Motor neuron (in vitro differentiated cells): ENCODE data around the gene HS6ST2. TPM values are rescaled to one million over a fixed set of nuclear protein-coding genes. Genes with fewer than 3 reads are reported as not detected.
A peak's percentile ranks its signal among the peaks of the same experiment; 100 is the strongest.

Experiments
- ATAC-seq, 8 experiments: fragments of 200-7000 bp; cut with Tn5 transposase; replicated peaks in 6 of 8; 2 replicates each; pipeline ENCODE4 v1.8.0; 2021; ENCODE audit warnings: mild to moderate bottlenecking in 8 of 8, moderate library complexity in 8 of 8
- H3K27ac ChIP-seq, 2 donors: fragments of 250-450 bp; sonication (Bioruptor Pico); 2 replicates each; pipeline ENCODE4 v1.9.0; 2021; ENCODE audit warnings: antibody characterized with exemption in 2 of 2, mild to moderate bottlenecking in 2 of 2, moderate library complexity in 1 of 2
- H3K4me1 ChIP-seq, 2 donors: fragments of 250-450 bp; sonication (Bioruptor Pico); replicated peaks in 1 of 2; 2 replicates each; pipeline ENCODE4 v1.6.1; 2021; ENCODE audit warnings: antibody characterized with exemption in 2 of 2, mild to moderate bottlenecking in 2 of 2, moderate library complexity in 1 of 2
- H3K4me3 ChIP-seq, 5 donors: fragments of 250-450 bp; sonication (Bioruptor Pico); 2 replicates each; pipeline ENCODE4 v1.9.0; 2021; ENCODE audit warnings: antibody characterized with exemption in 5 of 5, mild to moderate bottlenecking in 5 of 5, moderate library complexity in 4 of 5
- WGBS, 10 experiments: fragments of 450-650 bp; shearing (Covaris generic); methylation state at CpG; one replicate each; pipeline ENCODE4 v1.0.0; 2022; 5-methylcytosine and 5-hydroxymethylcytosine counted together
- in situ Hi-C, 9 experiments: fragments of 400-800 bp; cut with MboI; loops; one replicate each; pipeline ENCODE4 v1.15.0; 2021; ENCODE audit warnings: low sequenced_read_pairs in 9 of 9, low pct_unique_long_range_greater_than_20kb in 2 of 9; ENCODE audit not compliant: unreplicated experiment in 9 of 9
- total RNA-seq, 8 experiments: library from RNA; unstranded; fragments of 300-600 nt; gene quantifications; 2 replicates each; pipeline versions ENCODE4 v1.2.3 to v1.2.4, GENCODE V29; 2022

HS6ST2 gene
- total RNA-seq, 8 experiments from 2014 or later: 14.2 to 25.7 (median 15.7) TPM

DNA sequence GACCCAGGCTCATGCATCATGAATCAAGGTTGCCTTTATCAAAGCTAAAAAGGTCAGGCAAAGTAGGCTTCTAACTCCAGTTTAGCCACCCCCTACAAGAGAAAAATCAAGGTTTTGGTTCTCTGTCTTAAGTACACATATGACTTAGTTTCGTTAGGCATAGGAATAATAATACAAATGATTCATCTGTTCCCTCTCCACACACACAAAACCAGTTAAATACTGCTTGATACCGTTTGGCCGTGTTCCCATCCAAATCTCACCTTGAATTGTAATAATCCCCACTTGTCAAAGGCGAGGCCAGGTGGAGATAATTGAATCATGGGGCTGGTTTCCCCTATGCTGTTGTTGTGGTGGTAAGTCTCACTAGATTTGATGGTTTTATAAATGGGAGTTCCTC is 226.2 kb downstream of the HS6ST2 start:
- 19 to 43% methylated on average over 4 of the region's 4 CpGs; no CpG with 5 or more reads in 8 of the 10 experiments for WGBS, 10 experiments
- no peak overlapping the region for H3K27ac ChIP-seq
- in situ Hi-C loops: no loop called here
- H3K4me3 ChIP-seq: no peak overlapping the region
- no peak for ATAC-seq
- H3K4me1 ChIP-seq: no peaks in the 10 kb centered on the region

DNA sequence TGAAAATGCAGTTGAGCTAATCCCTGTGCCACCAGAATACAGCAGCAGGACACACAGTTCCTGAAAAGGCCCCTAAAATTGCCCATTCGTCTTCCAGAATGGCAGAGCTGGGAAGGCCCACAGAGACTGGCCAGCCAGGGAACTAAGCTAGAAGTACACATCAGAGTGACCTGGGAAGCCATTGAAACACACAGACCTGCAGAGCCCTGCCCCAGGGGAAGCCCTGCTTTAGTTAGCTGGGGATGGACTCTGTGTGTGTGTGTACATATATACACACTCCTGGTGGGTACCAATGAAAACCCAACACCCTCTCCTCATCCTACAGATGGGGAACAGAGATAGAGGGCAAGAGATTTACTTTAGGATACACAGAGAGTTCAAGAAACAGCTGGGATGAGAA is 227.7 kb downstream of the HS6ST2 start:
- in situ Hi-C loops: no loop called here
- Histone ChIP-seq H3K4me3 (no peak overlapping the region), H3K4me1 (no peaks in the 10 kb centered on the region), H3K27ac (no peak overlapping the region)
- no peak for ATAC-seq
- 29% methylated on average over 1 of the region's 1 CpG; no CpG with 5 or more reads in 9 of the 10 experiments for WGBS, 10 experiments

DNA sequence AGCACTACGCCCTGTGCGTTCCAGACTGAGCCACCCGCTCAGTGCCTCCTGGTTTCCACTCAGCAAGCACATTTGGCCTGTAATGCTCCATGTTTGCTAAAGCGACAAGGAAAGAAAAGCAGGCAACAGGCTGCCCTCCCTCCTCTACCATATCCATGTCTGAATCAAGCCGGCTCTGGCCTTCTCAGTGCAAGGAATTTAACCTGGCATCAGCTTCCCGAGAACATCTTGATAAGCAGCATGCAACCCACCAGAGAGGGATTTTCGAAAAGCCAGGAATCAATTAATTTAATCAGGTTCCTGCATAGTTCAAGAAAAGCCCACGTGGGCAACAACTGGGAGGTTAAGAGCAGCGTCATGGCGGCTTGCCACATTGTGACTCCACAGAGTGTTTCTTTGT is 228.2 kb downstream of the HS6ST2 start:
- Histone ChIP-seq H3K4me1 (no peaks in the 10 kb centered on the region), H3K27ac (no peak overlapping the region), H3K4me3 (no peak overlapping the region)
- ATAC-seq: no peak
- WGBS, 10 experiments: 44 to 100% (median 70%) methylated on average over 4 to 9 of the region's 10 CpGs; no CpG with 5 or more reads in 5 of the 10 experiments
- in situ Hi-C loops: no loop called here

DNA sequence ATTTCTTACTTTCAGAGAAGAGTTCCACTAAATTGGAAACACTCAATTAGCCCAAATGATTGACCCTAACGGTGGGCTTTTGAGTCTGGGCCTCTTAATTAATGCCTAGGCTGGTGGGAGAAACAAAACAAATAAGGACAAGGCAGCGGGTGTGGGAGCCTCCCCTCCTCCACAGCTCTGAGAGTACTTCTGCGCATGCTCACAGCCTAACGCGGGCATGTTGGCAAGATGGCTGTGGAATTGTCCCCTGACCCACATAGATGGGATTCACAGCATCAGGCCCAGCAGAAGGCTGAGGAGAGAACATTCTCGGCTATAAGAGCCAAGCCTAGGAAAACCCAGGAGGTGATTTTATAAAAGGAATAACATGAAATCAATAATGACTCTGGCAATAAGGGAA is 230.1 kb downstream of the HS6ST2 start:
- in situ Hi-C loops: no loop called here
- no peak overlapping the region for H3K4me3 ChIP-seq
- ATAC-seq: no peak
- no peaks in the 10 kb centered on the region for H3K4me1 ChIP-seq
- 52 to 79% methylated on average over 2 to 4 of the region's 6 CpGs; no CpG with 5 or more reads in 8 of the 10 experiments for WGBS, 10 experiments
- no peak overlapping the region for H3K27ac ChIP-seq

DNA sequence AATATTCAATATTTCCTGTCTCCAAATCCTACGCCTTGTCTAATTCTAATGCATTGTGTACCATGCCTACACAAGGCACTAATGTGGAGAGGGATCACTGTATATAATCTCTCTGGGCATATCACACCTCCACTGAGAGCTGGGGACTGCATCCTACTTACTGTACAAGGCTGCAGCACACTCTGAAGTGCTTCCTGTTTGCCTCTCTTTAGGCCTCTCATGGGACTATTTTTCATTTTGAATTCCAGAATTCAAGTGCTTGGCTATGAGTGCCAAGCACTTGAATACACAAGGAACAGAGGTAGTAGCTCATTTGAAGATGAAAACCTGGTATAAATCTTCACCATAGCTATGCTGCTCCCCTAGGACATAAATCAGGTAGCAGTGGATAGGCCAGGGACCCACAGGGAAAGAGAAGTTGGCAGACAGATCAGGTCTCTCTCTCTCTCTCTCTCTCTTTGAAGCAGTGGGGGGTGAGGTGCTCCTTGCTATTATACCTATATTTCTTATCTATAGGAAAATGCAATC is 239.9 kb downstream of the HS6ST2 start:
- H3K4me1 ChIP-seq: no peaks in the 10 kb centered on the region
- in situ Hi-C loops: no loop called here
- no peak overlapping the region for H3K27ac ChIP-seq
- peak in 2 of 8 experiments; percentile 11 to 90 for ATAC-seq
- 0% methylated on average over 1 of the region's 1 CpG; no CpG with 5 or more reads in 9 of the 10 experiments for WGBS, 10 experiments
- H3K4me3 ChIP-seq: no peak overlapping the region

DNA sequence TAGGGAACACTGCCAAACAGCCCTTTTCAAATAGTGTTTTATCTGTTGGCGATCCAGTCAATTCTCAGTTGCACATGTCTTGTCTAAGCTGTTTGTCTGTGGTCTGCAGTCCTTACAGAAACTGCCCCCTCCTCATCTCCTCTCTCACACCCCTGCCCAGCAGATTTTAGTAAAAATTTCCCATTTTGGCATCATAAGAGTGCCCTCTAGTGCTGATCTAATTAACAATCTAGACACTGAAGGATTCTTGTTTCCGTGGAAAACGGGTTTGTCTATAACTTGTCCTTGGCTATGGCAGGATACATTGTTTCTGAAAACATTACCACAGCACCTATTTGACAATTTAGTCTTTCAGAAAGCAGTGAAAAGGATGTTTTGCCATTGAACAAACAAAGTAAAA is 242.4 kb downstream of the HS6ST2 start:
- Histone ChIP-seq H3K4me1 (peaks cover 1 to 3% of the 10 kb centered on the region in 2 donors), H3K4me3 (no peak overlapping the region), H3K27ac (no peak overlapping the region)
- WGBS, 10 experiments: 0 to 67% (median 40%) methylated on average over 1 to 3 of the region's 3 CpGs; no CpG with 5 or more reads in 5 of the 10 experiments
- in situ Hi-C loops: no loop called here
- no peak for ATAC-seq

DNA sequence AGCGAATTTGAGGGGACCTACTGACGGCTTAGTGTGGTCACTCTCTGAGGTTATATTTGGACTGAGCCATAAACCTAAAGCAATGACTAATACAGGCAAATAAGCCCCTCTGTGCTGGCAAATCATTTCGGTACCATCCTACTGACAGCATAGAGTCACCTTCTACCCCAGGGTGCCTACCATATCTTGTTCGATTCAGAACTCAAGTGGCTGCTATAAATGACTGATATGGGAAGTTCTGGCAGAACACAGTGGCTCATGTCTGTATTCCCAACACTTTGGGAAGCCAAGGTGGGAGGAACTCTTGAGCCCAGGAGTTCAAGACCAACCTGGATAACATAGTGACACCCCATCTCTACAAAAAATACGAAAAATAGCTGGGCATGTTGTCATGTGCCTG is 243.5 kb downstream of the HS6ST2 start:
- no peak overlapping the region for H3K4me3 ChIP-seq
- no peak overlapping the region for H3K27ac ChIP-seq
- no peak for ATAC-seq
- peaks cover 6 to 14% of the 10 kb centered on the region in 2 donors for H3K4me1 ChIP-seq
- in situ Hi-C loops: no loop called here
- WGBS, 10 experiments: 50% methylated on average over 5 of the region's 5 CpGs; no CpG with 5 or more reads in 9 of the 10 experiments

DNA sequence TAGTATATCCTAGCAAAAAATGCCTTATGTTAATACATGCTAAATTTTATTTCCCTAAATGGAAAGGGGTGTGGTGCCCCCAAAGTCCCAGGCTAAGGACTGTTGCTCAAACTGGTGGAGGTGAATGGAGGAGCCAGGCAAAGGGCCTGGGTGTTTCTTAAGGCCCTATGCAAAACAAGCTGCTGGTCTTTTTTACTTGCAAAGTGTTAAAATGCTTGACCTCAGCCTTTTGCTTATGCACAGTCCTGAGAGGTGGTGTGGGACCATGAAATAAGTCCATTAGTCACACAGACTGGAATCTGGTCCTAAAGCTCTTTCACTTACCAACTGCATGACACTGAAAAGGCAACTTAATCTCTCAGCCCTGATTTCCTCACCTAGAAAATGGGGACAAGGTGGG is 246.1 kb downstream of the HS6ST2 start:
- Histone ChIP-seq H3K27ac (no peak overlapping the region), H3K4me3 (no peak overlapping the region)
- peak in 3 of 8 experiments; percentile 36 to 92 (median 89) for ATAC-seq

DNA sequence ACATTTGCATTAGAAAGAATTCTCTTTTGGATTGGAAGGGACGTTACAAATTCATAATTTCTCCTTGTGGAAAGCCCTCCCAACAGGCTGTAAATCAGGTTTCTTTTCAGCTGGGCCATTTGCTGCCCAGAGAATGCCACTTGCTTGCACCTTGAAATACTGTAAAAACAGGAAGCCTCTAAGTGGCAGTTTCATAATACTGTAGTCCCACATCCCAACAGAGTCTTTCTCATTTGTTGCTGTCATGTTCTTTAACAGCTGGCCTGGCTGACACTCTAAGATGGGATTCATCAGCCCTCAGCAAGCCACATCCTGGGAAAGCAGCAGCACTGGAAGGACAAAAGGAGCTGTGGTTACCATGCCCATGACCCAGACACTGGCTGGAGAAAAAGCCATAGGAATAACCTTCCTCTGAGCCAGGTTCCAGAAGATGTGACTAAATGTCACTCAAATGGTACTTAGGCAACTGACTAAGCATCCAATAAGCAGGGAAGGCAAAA is 247.7 kb downstream of the HS6ST2 start:
- in situ Hi-C loops: no loop called here
- Histone ChIP-seq H3K4me1 (peaks cover 11 to 36% of the 10 kb centered on the region in 2 donors), H3K27ac (no peak overlapping the region), H3K4me3 (no peak overlapping the region)
- ATAC-seq: no peak
- WGBS, 10 experiments: 0 to 100% (median 43%) methylated on average over 1 of the region's 1 CpG; no CpG with 5 or more reads in 5 of the 10 experiments

More for the DNA sequence above, 246.1 kb downstream of the HS6ST2 start:
- peaks cover 11 to 35% of the 10 kb centered on the region in 2 donors for H3K4me1 ChIP-seq
- in situ Hi-C loops: no loop called here

DNA sequence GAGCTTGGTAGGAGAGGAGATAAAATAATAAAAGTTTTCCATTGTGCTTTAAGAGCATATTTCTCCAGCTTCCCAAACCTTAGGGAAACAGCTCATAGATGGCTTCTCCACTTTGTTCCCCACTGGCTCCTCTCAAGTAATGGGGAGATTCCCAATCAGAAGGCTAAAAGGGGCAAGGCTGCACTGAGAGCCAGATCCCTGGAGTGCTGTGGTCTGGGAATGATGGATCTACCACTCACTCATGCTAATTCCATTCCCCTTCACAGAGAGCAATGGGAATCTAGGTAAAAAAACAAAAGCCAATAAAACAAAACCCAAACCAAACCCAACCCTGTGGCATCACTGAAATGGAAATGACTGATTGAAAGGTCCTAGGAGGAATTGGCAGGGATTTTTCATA is 249.9 kb downstream of the HS6ST2 start:
- no peak for ATAC-seq
- in situ Hi-C loops: no loop called here

DNA sequence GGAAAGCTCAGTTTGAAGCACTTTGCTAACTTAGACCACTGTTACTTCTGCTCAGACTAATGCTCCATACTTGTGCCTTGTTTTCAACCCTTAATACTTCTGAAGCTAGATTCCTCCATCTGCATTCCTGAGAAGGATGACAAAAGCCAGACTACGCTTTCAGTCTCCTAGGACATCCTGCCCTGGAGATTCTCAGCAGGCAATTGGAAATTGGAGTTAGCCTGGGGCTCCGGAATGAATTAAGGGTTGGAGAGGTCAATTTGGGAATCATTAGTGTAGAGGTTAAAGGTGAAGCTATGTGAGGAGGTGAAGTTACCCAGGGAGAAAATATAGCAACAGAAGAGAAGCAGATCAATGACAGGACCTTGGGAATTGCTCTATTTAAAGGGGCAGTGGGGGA is 253.7 kb downstream of the HS6ST2 start:
- no peak overlapping the region for H3K27ac ChIP-seq
- ATAC-seq: no peak
- H3K4me1 ChIP-seq: peaks cover 5 to 24% of the 10 kb centered on the region in 2 donors
- WGBS, 10 experiments: 20 to 34% methylated on average over 1 to 2 of the region's 2 CpGs; no CpG with 5 or more reads in 8 of the 10 experiments
- in situ Hi-C loops: no loop called here
- no peak overlapping the region for H3K4me3 ChIP-seq

More for the DNA sequence above, 249.9 kb downstream of the HS6ST2 start:
- Histone ChIP-seq H3K4me1 (peaks cover 11 to 38% of the 10 kb centered on the region in 2 donors), H3K27ac (no peak overlapping the region), H3K4me3 (no peak overlapping the region)

DNA sequence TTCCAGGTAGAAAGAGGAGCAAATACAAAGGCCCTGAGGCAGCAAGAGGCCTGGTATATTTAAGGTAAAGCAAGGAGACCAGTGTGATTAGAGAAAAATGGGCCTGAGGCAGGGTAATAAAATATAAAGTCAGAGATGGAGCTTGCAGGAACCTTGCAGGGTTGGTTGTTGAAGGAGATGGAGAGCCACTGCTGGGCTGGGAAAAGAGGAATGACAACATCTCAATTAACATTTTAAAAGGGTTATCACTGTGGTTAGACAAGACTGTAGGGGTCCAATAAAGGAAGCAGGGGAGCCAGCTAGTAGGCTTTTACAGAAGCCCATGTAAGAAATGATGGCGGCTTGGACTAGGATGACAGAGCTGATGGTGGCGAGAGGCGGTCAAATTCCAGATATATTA is 264.0 kb downstream of the HS6ST2 start:
- Histone ChIP-seq H3K4me1 (peaks cover 0 to 4% of the 10 kb centered on the region in 2 donors), H3K27ac (no peak overlapping the region), H3K4me3 (no peak overlapping the region)
- in situ Hi-C loops: no loop called here
- no peak for ATAC-seq
- WGBS, 10 experiments: 14 to 76% (median 20%) methylated on average over 1 to 3 of the region's 3 CpGs; no CpG with 5 or more reads in 7 of the 10 experiments

DNA sequence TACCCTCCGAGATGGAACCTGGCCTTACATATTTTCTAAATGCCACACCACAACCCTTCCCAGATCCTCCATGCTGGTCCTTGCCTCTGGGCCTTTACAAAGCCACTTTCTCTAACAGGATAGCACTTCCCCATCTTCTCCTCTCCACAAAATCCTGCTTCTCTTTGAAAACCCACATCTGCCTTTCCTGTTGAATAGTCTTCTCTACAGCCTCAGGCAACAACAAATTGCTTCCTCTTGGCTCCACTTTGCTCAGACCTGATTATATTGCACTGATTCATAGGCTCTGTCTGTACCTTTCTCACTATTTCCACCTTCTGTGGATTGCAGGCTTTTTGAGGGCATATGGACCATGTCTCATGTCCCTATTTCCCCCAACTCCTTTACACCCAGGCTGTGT is 265.9 kb downstream of the HS6ST2 start:
- in situ Hi-C loops: no loop called here
- no peak overlapping the region for H3K27ac ChIP-seq
- WGBS, 10 experiments: 60% methylated on average over 1 of the region's 1 CpG; no CpG with 5 or more reads in 8 of the 10 experiments
- peak in 1 of 8 experiments; percentile 41 for ATAC-seq
- no peak overlapping the region for H3K4me3 ChIP-seq
- peaks cover 7 to 12% of the 10 kb centered on the region in 2 donors for H3K4me1 ChIP-seq

DNA sequence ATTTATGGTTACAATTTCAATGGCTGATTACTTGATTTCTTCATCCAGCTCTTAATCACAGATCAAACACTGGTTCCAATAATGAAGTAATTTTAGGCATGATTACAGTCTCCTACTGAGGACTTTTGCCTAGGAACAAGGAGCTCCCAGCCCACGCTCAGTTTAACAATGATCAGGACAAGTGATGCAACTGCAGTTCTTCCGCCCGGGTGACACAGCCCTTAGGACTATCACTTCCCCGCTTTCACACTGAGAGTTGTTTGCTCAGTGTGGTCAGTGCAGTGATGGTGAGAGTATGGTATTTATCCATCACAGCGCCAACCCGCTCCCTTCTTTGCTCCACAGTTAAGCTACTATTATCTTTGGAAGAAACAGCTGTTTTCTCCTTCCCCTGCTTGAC is 266.4 kb downstream of the HS6ST2 start:
- ATAC-seq: peak in 4 of 8 experiments; percentile 39 to 82 (median 42)
- Histone ChIP-seq H3K4me1 (peaks cover 7 to 12% of the 10 kb centered on the region in 2 donors), H3K4me3 (no peak overlapping the region), H3K27ac (no peak overlapping the region)
- WGBS, 10 experiments: 40 to 85% (median 65%) methylated on average over 1 to 3 of the region's 6 CpGs; no CpG with 5 or more reads in 7 of the 10 experiments
- in situ Hi-C loops: no loop called here
